NCI-H748 (cell line): ENCODE results near the gene DCUN1D2.

Source experiments
- DNase-seq: peaks from one replicate; lab custom pipeline; 2025; ENCODE audit not compliant: unreplicated experiment; lab: John Stamatoyannopoulos, UW

The DCUN1D2 gene

GRCh38 chr13:113520571-113520970 lies 30.1 kb upstream of the DCUN1D2 start:
- no peak for DNase-seq

- no peak for DNase-seq
Observed at GRCh38 chr13:113519556-113519955, 29.0 kb upstream of the DCUN1D2 start.

GRCh38 chr13:113518076-113518803 lies 27.7 kb upstream of the DCUN1D2 start:
- no peak for DNase-seq

DNA sequence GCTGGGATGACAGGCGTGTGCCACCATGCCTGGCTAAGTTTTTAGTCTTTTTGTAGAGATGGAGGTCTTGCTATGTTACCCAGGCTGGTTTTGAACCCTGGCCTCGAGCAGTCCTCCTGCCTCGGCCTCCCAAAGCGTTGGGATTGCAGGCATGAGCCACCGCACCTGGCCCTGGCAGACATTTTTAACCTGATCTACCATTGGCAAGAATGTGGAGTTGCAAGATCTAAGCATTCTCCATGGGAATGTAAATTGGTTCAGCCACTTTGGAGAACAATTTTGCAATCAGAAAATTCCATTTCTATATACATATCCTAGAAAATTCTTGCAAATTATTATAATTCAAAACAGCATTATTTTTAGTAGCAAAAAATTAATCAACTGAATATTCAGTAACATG lies 24.3 kb upstream of the DCUN1D2 start:
- no peak for DNase-seq

DNA sequence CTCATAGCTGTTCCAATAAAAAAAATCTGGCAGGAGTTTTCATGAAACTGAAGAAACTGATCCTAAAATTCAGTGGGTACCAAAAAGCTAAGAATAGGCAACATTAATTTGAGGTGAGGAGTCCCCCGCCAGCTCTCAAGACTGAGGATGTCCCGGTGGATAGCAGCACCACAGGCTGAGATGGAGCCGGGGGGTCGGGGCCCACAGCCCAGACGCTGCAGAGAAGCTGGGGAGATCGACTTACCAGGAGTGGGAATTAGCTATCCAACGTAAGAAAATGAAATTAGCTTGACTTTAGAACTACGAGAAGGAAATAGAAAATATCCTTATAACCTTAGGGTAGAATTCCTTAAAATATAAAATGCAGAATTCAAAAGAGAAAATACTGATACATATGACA lies 23.2 kb upstream of the DCUN1D2 start:
- no peak for DNase-seq

- no peak for DNase-seq
Observed at GRCh38 chr13:113511361-113511760, 20.9 kb upstream of the DCUN1D2 start.

GRCh38 chr13:113510871-113511270 lies 20.4 kb upstream of the DCUN1D2 start:
- no peak for DNase-seq

- no peak for DNase-seq
Observed at GRCh38 chr13:113509989-113510388, 19.5 kb upstream of the DCUN1D2 start.

DNA sequence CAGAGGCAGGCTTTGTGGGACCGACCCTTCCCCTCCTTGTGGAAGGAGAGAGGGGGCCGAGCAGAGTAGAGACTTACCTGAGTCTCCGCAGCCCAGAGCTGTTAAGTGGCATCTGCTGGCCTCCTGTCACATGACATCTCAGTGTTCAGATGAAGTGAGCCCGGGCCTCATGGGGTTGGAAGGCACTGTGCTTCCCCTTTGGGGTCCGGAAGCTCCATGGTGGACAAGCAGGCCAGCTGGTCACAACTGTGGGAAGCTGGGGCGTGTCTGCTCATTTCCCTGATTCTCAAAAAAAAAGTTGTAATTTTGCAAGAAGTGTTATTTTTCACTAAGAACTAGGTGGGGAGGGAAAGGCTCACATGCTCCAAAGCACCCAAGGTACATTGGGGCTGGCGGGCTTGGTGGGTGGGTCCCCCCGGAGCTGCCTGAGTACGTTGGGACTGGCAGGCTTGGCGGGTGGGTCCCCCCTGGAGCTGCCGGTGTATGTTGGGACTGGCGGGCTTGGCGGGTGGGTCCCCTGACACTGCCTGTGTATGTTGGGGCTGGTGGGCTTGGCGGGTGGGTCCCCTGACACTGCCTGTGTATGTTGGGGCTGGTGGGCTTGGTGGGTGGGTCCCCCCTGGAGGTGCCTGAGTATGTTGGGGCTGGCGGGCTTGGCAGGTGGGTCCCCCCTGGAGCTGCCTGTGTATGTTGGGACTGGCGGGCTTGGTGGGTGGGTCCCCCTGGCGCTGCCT lies 18.2 kb upstream of the DCUN1D2 start:
- no peak for DNase-seq

GRCh38 chr13:113507505-113508345 lies 17.2 kb upstream of the DCUN1D2 start:
- DNase-seq, result no peak

DNA sequence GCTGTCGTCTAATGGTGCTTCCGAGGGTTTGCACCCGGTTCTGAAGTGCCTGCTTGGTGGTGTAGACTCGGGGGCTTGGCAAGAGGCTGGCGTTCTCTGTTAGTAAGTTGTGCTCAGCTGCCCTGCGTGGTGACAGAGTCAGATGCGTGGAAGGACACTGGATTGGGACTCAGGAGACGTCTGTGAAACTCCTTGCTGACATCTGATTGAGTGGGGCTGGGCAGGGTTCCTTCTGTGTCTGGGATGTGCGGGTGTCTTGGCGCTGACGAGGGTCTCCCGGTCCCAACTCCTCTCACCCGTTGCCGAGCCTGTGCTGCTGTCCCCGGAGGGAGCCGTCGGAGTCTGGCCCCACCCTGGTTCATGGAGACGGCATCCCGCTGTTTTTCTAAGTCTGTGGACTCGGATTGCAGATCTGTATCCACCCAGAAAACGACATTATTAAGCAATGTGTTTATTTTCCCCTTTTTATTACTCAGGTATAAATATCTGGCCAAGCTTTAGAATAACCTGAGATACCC lies 16.4 kb upstream of the DCUN1D2 start:
- no peak for DNase-seq

DNA sequence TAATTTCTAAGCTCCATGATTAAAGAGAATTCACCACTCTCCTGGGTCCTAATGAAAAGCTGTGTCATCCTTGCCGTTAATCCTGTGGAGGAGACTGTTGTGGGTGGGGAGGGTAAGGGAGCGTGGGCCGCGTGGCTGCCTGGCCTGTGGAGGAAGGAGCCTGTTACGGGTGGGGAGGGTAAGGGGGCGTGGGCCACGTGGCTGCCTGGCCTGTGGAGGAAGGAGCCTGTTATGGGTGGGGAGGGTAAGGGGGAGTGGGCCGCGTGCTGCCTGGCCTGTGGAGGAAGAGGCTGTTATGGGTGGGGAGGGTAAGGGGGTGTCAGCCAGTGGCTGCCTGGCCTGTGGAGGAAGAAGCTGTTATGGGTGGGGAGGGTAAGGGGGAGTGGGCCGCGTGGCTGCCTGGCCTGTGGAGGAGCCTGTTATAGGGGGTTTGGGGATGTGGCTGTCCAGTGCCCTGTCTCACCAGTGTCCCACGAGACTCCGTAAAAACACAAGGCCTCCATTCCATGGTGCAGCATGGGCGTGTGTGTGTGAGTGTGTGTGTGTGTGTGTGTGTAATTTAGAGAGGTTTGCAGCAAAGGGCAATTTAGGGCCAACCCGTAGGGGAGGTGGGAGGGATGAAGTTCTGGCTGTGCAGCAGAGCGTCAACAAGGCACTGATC lies 15.6 kb upstream of the DCUN1D2 start:
- DNase-seq, result no peak

DNA sequence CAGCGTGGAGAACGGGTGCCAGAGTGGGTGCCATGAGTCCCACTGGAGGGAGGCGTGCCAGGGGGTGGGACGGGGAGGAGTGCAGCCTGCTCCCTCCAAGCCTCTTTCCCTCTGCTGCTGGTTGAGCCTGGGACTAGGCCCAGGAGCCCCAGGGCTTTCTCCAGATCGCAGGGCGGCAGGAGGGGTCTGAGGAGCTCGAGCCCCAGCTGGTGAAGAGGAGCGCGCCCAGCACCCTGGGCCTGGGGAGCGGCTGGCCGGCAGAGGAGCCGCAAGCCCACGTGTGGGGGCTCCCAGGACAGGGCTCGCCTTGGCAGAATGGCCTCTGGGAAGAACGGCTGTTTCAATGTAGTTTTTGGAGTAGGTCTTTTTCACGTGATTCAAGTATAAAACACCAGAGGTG lies 12.2 kb upstream of the DCUN1D2 start:
- DNase-seq, result no peak

DNA sequence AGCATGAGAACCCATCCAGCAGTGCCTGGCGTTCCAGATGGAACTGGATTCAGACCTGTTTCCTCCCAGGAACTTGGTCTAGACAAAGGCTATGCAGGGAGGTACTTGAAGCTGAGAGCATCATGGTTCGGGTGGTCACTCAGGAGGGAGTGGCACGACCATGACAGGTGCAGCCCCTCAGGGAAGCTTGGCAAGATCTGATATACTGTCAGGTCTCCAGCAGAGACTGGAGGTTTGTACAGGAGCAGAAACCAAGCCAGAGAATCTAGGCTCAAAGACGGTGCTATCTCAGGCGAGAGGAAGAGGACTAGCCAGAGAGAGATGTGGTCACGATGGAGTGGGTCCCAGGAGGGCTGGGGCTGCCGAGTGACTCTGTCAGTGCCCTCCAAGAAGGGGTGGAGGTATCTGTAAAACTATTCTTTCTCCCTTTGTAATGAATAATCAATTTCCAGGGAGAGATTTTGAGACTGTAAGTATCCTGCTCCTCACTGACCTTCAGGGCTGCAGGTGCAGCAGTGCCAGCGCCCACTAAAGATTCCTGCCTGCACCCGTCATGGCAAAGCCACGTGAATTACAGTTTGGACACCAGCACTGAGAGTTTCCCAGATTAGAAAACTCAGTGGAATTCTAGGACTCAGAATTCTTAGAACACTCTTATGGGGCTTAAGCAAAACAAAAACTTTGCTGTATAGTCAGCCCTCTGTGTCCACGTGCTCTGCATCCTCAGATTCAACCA lies 10.2 kb upstream of the DCUN1D2 start:
- no peak for DNase-seq

GRCh38 chr13:113499936-113500335 lies 9.4 kb upstream of the DCUN1D2 start:
- DNase-seq, result no peak

DNA sequence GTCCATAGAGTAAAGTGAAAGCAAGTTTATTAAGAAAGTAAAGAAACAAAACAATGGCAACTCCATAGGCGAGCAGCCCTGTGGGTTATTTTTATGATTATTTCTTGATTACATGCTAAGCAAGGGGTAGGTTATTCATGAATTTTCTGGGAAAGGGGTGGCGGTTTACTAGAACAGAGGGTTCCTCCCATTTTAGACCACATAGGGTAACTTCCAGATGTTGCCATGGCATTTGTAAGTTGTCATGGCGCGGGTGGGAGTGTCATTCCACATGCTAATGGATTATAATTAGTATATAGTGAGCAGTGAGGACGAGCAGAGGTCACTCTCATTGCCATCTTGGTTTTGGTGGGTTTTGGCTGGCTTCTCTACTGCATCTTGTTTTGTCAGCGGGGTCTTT lies 8.4 kb upstream of the DCUN1D2 start:
- DNase-seq, result no peak

- no peak for DNase-seq
Observed at GRCh38 chr13:113497217-113497616, 6.7 kb upstream of the DCUN1D2 start.

GRCh38 chr13:113495494-113496210 lies 5.1 kb upstream of the DCUN1D2 start:
- DNase-seq, result no peak

GRCh38 chr13:113493315-113493951 lies 2.9 kb upstream of the DCUN1D2 start:
- DNase-seq, result peak; percentile 63
